ENCODE results near the gene PEX19.
"Not testable (repeated sequence)": the region's sequence is repeated elsewhere in the genome, so short reads cannot be mapped to it uniquely, and the experiment has no call there.

Gene PEX19

DNA sequence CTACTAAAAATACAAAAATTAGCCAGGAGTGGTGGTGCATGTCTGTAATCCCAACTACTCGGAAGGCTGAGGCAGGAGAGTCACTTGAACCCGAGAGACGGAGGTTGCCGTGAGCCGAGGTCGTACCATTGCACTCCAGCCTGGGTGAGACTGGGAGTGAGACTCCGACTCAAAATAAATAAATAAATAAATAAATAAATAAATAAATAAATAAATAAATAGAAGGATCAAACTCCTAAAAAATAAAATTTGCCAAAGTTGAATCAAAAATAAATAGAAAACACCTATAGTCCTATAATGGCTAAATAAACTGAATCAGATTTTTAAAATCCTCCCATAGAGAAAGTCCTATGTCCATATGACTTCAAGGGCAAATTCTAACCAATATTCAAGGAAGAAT, 15.2 kb upstream of the PEX19 start:
- TF ChIP-seq CTCF (IDR thresholded peaks at IDR 0.05; ENCODE audit: insufficient read depth, low read depth, low read length, missing control alignments) = no peak
- H3K4me3 ChIP-seq (ENCODE audit: low read length) = no peak overlapping the region
- DNase-seq (ENCODE audit: low read depth) = no peak

- no peak for TF ChIP-seq CTCF (IDR thresholded peaks at IDR 0.05; ENCODE audit: insufficient read depth, low read depth, low read length, missing control alignments)
These were observed 11.1 kb upstream of the PEX19 start for GRCh38 chr1:160296036-160296435.

DNA sequence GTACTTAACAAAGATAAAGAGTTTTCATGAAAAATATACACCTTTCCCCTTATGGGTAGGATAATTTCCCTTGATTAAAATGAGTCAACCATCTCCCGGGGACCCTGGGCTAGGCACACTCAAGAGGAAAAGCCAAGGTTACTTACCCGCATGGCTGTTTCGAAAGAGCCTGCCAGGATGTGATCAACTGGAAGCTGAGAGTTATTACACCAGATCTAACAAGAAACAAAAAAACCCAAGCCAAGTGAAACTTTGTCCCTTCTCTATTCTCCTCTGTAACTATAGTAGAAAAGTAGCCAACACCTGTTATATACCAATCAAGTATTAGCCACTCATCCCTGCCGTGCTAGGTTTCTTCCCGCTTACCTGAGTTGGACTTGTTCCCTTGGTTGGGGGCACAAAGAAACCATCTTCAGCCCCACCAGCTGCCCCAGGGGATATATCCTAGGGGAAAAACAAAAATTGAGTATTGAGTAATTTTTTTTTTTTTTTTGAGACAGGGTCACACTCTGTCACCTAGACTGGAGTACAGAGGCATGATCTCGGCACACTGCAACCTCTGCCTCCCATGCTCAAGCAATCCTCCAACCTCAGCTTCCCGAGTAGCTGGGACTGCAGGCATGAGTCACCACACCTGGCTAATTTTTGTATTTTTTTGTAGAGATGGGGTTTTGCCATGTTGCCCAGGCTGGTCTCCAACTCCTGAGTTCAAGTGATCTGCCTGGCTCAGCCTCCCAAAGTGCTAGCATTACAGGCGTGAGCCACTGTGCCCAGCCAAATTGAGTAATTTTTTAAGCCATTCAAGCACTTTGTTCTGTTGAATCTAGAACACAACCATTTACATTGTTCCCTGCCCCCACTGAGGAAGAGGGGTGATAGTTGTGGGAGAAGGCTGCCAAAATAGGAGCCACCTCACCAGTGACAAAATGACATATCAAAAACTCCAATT, 8.4 kb upstream of the PEX19 start:
- no peak overlapping the region for H3K4me3 ChIP-seq (ENCODE audit: low read length)
- DNase-seq (ENCODE audit: low read depth) = no peak
- no peak for TF ChIP-seq CTCF (IDR thresholded peaks at IDR 0.05; ENCODE audit: insufficient read depth, low read depth, low read length, missing control alignments)

More at GRCh38 chr1:160296036-160296435, 11.1 kb upstream of the PEX19 start:
- no peak for DNase-seq (ENCODE audit: low read depth)
- no peak overlapping the region for H3K4me3 ChIP-seq (ENCODE audit: low read length)

DNA sequence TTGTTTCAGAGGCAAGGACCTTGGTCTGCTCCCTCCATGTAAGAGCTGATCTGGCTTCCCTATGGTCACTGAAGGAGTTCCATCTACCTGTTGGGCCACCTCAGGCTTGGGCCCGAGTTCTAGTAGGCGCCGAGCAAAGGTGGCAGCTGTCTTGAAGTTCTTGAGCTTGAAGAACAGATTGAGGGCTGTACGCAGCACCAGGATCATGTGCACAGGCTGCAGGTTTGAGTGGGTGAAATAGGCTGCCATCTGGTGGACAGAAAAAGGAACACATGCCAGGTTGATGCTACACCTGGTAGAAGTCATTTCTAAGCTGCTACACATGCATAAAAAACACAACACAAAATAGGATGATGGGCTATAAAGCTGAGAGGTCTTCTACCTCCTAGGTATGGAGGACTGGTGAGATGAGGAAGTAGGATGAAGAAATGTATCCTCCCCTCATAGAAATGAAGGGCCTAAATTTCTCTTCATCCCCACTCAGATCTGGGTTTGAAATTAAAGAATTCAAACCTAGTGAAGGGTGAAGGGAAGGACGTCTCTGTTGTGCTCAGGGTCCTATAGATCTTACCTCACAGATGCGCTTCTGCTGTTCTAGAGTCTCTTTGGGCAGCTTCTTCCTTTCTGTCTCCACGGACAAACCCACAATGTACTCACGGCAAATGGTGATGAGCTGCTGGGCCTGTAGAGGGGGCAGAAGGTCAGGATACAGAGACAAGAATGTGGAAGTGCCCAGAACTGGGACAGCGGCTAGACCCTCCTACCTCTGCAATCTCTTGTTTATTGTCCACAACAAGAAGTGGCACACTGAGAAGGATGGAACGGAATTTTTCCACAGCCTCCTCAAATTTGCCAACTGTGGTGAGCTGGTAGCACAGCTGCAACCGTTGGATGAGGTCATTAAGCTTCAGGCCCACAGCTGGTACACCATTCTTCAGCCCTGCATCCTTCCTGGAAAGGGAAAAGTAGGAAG, 6.6 kb upstream of the PEX19 start:
- peak; percentile 80 for DNase-seq (ENCODE audit: low read depth)
- no peak overlapping the region for H3K4me3 ChIP-seq (ENCODE audit: low read length)
- peak; percentile 85 for TF ChIP-seq CTCF (IDR thresholded peaks at IDR 0.05; ENCODE audit: insufficient read depth, low read depth, low read length, missing control alignments)

DNA sequence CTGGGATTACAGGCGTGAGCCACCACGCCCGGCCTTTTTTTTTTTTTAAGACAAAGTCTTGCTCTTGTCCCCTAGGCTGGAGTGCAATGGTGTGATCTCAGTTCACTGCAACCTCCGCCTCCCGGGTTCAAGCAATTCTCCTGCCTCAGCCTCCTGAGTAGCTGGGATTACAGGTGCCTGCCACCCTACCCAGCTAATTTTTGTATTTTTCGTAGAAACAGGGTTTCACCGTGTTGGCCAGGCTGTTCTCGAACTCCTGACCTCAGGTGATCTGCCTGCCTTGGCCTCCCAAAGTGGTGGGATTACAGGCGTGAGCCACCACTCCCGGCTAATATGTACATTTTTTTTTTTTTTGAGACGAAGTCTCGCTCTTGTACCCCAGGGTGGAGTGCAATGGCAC, 2.8 kb upstream of the PEX19 start:
- DNase-seq (ENCODE audit: low read depth); H3K4me3 ChIP-seq (ENCODE audit: low read length): not testable (repeated sequence)

DNA sequence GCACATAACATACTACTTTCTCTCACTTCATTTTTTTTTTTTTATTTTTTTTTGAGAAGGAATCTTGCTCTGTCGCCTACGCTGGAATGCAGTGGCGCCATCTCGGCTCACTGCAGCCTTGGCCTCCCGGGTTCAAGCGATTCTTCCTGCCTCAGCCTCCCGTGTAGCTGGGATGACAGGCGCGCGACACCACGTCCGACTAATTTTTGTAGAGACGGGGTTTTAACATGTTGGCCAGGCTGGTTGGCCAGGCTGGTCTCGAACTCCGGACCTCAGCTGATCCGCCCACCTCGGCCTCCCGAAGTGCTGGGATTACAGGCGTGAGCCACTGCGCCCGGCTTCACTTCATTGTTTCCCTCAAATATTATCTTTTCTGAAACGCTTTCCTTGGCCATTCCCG, 573 bp upstream of the PEX19 start:
- H3K4me3 ChIP-seq (ENCODE audit: low read length) = no peak overlapping the region
- DNase-seq (ENCODE audit: low read depth) = no peak
- TF ChIP-seq CTCF (IDR thresholded peaks at IDR 0.05; ENCODE audit: insufficient read depth, low read depth, low read length, missing control alignments) = no peak

- TF ChIP-seq CTCF (IDR thresholded peaks at IDR 0.05; ENCODE audit: insufficient read depth, low read depth, low read length, missing control alignments) = no peak
- peak overlapping the region; percentile 68 for H3K4me3 ChIP-seq (ENCODE audit: low read length)
- peak; percentile 65 for DNase-seq (ENCODE audit: low read depth)
These were observed 632 bp downstream of the PEX19 start for GRCh38 chr1:160284220-160284781.

Data from epithelial cell of esophagus (primary cell).